Activated CD4-positive, alpha-beta T cell treated with anti-CD3 and anti-CD28 coated beads, Interleukin-2, Interleukin-6, amounts not matched to agents 100 ng/mL and 50 ng/mL, durations not matched to agents 16 hours and 8 hours (primary cell): ENCODE measurements around the gene CST11.

ENCODE experiments used
- DNase-seq: peaks from one replicate; pipeline ENCODE4 v3.0.0-alpha.2; 2020

CST11 gene

GRCh38 chr20:23453549-23454543, 1.2 kb upstream of the CST11 start:
- DNase-seq, result no peak

- no peak for DNase-seq
Observed at GRCh38 chr20:23451956-23452487, 654 bp downstream of the CST11 start.

- DNase-seq, result no peak
Observed at GRCh38 chr20:23450877-23451276, 1.8 kb downstream of the CST11 start.

- DNase-seq, result peak; percentile 5
Observed at GRCh38 chr20:23449421-23449820, 3.3 kb downstream of the CST11 start.

- DNase-seq, result no peak
Observed at GRCh38 chr20:23448167-23448566, 4.5 kb downstream of the CST11 start.

- peak; percentile 47 for DNase-seq
Observed at GRCh38 chr20:23446505-23446904, 6.2 kb downstream of the CST11 start.

GRCh38 chr20:23445596-23446217, 7.0 kb downstream of the CST11 start:
- DNase-seq, result no peak

- DNase-seq, result no peak
Observed at GRCh38 chr20:23444859-23445258, 7.8 kb downstream of the CST11 start.

- DNase-seq, result no peak
Observed at GRCh38 chr20:23442436-23442835, 10.2 kb downstream of the CST11 start.

GRCh38 chr20:23441850-23442313, 10.8 kb downstream of the CST11 start:
- DNase-seq, result peak; percentile 74

GRCh38 chr20:23440004-23440403, 12.7 kb downstream of the CST11 start:
- DNase-seq, result no peak

GRCh38 chr20:23438661-23439060, 14.0 kb downstream of the CST11 start:
- no peak for DNase-seq

GRCh38 chr20:23437126-23437899, 15.4 kb downstream of the CST11 start:
- DNase-seq, result no peak

- no peak for DNase-seq
Observed at GRCh38 chr20:23436681-23437080, 16.0 kb downstream of the CST11 start.

- no peak for DNase-seq
Observed at GRCh38 chr20:23435626-23436539, 16.8 kb downstream of the CST11 start.

GRCh38 chr20:23434521-23435313, 18.0 kb downstream of the CST11 start:
- DNase-seq, result no peak

- DNase-seq, result no peak
Observed at GRCh38 chr20:23433628-23434027, 19.0 kb downstream of the CST11 start.

- no peak for DNase-seq
Observed at GRCh38 chr20:23425129-23425528, 27.5 kb downstream of the CST11 start.

GRCh38 chr20:23420943-23421931, 31.4 kb downstream of the CST11 start, which contains the start of gene NAPB:
TSS of gene NAPB (minus strand) at chr20:23421488. CDS start at chr20:23421402, 86 bp downstream.
- peak; percentile 96 for DNase-seq
